ENCODE results near the gene PIK3CD.
"Not testable (repeated sequence)": the region's sequence is repeated elsewhere in the genome, so short reads cannot be mapped to it uniquely, and the experiment has no call there.

PIK3CD gene

DNA sequence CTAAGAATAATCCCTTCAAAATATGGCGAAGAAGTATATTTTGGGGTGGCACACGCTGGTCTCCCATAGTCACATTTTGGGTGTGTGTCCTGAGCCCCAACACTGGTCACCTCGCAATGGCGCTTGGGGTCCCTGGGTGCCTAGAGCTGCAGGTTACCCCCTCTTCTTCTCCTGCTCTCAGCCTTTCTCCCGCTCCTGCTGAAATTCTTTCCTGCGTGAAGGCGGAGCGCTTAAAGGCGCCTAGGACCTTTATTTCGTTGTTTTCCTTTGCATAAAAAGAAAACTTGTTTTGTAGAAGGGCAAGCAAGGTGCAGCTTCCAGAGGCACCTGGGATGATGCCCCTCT is 339 bp upstream of the PIK3CD start:
- DNase-seq (ENCODE audit: low read depth, low spot score) = no peak
- peak overlapping the region; percentile 59 for H3K4me3 ChIP-seq (ENCODE audit: low read length)

DNA sequence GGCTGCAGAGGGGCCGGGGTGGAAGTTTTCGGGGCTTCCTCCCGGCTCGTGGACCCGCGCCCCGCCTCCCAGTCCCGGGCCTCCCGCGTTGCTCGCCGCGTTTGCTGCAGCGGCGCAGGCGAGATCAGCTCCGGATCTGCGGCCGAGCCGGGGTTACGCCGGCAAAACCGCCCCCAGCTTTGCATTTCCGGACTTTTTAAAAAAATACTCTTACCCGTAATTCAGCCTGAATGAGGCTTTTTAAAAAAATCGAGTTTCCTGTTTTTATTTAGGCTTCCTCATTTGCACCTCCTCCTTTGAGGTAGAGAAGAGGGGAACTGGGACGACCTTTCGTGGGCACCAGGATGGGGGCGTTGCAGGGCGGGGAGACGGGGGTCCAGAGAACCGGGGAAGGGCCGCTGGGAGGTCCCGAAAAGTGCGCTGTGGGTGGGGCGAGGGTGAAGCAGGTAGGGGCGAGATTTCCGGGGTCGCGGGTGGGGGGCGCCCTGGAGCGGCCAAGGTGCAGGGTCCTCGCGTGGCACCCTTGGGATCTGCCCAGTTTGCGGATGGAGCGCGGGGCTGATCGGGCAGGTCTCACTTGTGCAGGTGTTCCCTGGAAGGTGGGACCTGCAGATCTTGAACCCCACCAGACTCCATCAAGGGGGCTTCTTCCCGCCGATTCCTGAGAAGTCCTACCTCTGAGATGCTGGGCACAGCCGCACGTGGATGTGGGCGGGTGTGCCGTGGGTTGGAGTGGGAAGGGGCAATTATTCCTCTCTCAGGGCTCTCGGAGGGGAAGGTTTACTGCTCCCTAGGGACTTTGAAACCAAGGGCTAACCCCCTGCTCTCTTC is 1.1 kb downstream of the PIK3CD start:
- DNase-seq (ENCODE audit: low read depth, low spot score) = peak; percentile 46
- H3K4me3 ChIP-seq (ENCODE audit: low read length) = peak overlapping the region; percentile 59

DNA sequence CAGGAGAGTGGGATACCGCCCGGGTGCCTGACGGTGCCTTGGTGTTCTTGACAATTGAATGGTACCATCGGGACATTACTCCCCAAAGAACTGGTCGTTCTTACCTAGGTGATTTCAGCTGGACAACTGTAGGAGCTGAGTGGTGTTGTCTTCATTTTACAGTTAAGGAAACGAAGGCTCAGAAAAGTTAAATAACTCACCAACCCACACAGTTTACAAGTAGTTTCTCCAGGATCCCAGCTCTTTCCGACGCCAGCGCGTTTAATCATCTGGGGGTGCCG is 1.6 kb downstream of the PIK3CD start:
- no peak for DNase-seq (ENCODE audit: low read depth, low spot score)
- H3K4me3 ChIP-seq (ENCODE audit: low read length) = no peak overlapping the region

DNA sequence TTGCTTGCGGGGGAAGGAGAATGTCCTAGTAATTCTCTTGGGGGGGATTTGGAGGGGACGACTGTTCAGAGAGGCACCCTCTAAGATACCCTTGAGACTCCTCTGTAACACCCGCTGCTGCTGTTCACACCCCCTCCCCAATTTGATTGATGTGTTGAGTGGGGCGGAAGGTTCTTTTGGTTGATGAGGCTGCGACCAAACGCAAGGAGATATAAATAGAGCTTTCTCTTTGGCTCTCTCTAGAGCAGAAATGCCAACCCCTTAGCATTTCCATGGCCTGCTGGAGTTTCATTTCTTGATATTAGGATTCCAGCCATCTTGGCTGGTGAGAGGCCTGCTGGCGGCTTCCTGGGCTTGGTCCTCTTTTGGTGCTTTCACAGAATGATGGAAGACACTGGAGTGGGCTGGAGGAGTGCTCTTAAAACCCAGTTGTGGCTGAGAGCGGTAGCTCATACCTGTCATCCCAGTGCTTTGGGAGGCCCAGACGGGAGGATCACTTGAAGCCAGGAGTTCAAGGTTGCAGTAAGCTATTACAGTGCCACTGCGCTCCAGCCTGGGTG is 2.0 kb downstream of the PIK3CD start:
- H3K4me3 ChIP-seq (ENCODE audit: low read length) = no peak overlapping the region
- no peak for DNase-seq (ENCODE audit: low read depth, low spot score)

DNA sequence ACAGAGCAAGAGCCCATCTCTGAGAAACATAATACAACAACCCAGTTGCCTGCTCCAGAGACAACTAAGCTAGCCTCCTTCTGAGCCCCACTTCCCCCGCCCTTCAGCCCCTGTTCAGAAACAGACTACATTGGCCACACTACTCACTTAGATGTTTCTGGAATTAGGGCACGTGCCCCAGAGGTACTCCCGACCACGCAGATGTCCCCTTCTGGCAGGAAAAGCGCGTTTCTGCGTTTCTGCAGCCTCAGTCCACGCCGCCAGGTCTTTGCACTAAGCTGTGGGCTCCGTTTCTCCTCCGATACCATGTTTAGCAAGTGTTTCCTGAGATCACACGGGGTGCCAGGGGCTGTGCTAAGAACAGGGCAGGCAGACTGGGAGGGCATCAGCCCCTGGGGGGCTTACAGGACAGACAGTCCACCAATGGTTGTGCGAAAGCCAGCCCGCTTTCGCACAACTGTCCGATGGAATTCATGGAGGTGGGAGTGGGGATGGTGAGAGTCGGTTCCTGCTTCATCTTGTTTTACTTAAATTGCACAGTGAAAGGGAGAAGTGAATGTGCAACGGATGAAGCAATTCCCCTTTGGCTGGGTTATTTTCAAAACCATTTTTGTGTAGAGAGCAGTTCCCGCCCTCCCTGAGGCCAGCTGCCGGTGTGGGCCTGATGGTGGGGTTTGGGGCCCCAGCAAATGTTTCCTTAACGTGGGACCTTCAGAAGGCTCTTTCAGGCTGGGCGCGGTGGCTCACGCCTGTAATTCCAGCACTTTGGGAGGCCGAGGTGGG is 2.7 kb downstream of the PIK3CD start:
- no peak overlapping the region for H3K4me3 ChIP-seq (ENCODE audit: low read length)
- DNase-seq (ENCODE audit: low read depth, low spot score) = no peak

DNA sequence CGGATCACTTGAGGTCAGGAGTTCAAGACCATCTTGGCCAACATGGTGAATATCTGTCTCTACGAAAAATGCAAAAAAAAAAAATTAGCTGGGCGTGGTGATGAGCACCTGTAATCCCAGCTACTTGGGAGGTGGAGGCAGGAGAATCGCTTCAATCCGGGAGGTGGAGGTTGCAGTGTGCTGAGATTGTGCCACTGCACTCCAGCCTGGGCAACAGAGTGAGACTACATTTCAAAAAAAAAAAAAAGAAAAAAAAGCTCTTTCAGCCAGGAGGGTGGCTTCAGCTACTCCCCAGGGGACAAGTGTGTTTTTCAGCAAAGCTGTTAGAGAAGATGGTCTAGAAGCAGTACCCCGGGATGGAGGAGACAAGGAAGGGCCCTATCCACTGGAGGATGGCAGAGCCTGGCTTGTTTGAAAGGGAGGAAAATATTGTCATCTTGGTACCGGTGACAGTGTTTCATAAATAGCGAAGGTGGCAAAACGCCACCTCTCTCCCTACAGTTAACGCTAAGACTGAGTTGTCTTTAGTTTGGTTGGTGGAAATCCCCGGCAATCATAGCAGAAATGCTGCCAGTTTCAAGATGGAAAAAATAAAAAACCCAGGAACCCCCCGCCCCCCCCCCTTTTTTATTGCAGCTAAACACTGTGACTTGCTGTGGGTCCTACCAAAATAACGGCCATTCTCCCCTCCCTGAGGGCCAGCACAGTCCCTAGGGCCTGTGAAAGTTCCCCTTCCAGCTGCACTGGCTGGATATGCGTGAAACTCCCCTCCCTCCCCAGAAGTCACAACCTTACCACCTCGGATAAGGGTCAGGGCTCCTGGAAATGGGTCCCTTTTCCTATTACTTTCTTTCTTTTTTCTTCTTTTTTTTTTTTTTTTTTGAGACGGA is 3.5 kb downstream of the PIK3CD start:
- H3K4me3 ChIP-seq (ENCODE audit: low read length) = no peak overlapping the region
- DNase-seq (ENCODE audit: low read depth, low spot score) = no peak

DNA sequence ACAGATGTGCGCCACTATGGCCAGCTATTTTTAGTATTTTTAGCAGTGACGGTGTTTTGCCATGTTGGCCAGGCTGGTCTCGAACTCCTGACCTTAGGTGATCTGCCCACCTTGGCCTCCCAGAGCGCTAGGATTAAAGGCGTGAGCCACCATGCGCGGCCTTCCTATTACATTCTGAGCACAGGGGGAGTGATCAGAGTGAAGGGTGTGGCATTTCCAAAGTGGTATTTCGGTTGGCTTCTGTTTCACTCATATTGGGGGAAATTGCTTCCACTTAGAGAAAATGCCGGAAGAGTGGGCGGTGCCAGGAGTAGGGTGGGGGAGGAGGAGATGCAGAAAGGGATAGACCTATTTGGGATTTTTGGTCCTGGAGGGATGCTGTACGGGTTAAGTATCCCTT is 4.3 kb downstream of the PIK3CD start:
- no peak for DNase-seq (ENCODE audit: low read depth, low spot score)
- no peak overlapping the region for H3K4me3 ChIP-seq (ENCODE audit: low read length)

DNA sequence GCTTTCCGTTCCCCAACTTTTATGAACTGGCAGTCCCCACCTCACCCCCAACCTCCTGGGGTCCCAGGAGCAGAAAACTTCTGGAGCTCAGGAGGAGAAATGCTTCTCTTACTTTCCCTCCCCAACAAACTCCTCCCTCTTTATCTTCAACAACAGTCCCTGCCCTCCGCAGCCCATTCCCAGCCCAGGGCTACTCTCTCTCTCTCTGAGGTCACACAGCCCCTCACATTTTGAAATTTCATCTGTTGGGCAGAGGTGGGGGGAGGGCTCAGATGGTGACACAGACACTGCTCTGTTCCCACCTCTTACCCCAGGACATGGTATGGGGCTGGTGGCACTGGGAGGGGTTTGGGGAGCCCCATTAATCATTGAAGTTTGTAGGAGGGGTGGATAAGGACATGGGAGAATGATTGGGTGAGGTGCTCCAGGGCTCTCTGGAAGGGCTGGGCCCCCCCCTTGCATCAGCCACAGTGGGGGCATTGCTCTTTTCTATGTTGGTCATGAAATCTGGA is 6.0 kb downstream of the PIK3CD start:
- no peak for DNase-seq (ENCODE audit: low read depth, low spot score)
- no peak overlapping the region for H3K4me3 ChIP-seq (ENCODE audit: low read length)

DNA sequence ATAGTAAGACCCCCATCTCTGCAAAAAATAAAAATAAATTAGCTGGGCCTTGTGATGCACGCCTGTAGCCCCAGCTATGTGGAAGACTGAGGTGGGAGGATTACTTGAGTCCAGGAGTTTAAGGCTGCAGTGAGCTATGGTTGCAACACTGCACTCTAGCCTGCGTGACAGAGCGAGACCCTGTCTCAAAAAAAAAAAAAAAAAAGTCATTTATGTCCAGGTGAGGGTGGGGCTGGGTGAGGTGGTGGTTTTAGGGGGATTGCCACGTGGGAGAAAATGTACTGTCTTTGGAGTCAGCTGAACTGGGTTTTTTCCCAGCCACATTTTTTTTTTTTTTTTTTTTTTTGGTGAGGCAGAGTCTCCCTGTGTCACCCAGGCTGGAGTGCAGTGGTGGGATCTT is 6.7 kb downstream of the PIK3CD start:
- no peak for DNase-seq (ENCODE audit: low read depth, low spot score)
- no peak overlapping the region for H3K4me3 ChIP-seq (ENCODE audit: low read length)

DNA sequence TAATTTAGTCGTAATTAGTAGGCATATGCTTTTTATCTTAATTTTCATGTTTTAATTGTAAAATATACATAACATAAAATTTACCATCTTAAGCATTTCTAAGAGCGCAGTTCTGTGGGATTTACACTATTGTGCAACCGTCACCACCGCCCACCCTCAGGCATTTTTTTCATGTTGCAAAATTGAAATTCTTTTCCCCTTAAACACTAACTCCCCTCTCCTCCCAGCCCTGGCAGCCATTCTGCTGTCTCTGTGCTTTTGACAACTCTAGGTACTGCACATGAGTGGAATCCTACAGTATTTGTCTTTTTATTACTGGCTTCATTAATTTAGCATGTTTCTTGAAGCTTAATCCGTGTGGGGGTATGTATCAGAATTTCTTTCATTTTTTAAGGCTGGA is 7.8 kb downstream of the PIK3CD start:
- no peak for DNase-seq (ENCODE audit: low read depth, low spot score)
- H3K4me3 ChIP-seq (ENCODE audit: low read length) = no peak overlapping the region

DNA sequence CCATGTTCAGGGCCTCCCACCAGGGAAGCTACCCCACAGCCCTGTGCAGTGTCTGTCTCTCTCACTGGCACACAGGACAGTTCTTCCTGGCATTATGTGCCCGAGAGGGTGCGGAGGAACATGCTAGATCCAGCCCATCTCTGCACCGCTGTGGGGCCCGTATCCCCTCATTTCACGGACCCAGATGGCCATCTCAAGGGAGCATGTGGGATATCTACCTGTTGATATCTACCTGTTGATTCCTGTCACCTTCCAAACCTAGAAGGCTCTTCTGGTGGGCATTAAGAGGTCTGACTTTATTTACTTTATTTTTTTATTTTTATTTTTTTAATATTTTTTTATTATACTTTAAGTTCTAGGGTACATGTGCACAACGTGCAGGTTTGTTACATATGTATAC is 11.7 kb downstream of the PIK3CD start:
- H3K4me3 ChIP-seq (ENCODE audit: low read length) = no peak overlapping the region
- DNase-seq (ENCODE audit: low read depth, low spot score) = no peak

DNA sequence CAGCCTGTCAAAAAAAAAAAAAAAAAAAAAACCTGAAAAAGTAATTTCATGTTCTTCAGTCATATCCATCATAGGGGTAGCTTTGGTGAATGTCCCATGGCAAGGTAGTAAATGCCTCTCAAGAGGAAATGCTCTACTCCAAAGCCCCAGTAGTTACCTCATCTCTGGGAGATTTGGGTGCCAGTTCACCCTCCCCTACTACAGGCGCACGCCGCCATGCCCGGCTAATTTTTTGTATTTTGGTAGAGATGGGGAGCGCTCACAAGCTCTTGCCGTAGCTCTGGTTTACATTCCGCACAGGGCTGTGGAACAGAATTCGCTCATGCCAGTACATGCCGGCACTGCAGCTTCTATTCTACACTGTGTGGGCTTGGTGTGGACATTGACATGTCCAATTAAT is 13.7 kb downstream of the PIK3CD start:
- no peak for DNase-seq (ENCODE audit: low read depth, low spot score)
- H3K4me3 ChIP-seq (ENCODE audit: low read length) = no peak overlapping the region

DNA sequence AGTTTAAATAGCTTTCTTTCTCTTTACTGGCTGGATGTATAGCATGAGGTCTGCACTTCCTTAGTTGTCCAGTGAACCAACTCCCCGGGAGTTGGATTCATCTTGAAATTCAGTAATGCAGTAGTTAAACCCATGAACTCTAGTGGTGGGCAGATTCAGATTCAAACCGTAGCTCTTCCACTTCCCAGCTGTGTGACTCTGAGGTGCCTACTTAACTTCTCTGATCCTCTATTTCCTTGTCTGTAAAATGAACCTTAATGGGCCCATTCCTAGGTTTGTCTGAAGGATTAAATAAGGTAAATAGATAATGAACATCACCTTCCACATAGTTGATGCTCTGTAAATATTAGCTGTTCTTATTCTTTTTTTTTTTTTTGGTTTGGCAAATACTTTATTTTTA is 16.5 kb downstream of the PIK3CD start:
- no peak overlapping the region for H3K4me3 ChIP-seq (ENCODE audit: low read length)
- DNase-seq (ENCODE audit: low read depth, low spot score) = no peak

DNA sequence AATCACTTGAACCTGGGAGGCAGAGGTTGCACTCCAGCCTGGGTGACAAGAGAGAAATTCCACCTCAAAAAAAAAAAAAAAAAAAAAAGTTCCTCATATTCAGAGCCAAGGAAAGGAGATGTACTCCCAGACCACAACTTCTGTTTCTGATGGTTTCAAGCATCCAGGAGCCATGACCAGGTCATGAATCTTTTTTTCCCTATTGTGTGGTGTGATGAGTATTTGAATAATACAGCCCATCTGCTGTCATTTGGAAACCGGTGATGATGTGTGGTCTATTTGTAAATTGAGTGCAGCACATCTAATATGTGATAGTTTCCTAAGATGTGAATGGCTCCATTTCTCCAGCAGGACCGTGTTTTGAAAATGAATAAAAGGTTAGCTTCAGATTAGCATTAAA is 18.6 kb downstream of the PIK3CD start:
- H3K4me3 ChIP-seq (ENCODE audit: low read length) = no peak overlapping the region
- DNase-seq (ENCODE audit: low read depth, low spot score) = no peak

DNA sequence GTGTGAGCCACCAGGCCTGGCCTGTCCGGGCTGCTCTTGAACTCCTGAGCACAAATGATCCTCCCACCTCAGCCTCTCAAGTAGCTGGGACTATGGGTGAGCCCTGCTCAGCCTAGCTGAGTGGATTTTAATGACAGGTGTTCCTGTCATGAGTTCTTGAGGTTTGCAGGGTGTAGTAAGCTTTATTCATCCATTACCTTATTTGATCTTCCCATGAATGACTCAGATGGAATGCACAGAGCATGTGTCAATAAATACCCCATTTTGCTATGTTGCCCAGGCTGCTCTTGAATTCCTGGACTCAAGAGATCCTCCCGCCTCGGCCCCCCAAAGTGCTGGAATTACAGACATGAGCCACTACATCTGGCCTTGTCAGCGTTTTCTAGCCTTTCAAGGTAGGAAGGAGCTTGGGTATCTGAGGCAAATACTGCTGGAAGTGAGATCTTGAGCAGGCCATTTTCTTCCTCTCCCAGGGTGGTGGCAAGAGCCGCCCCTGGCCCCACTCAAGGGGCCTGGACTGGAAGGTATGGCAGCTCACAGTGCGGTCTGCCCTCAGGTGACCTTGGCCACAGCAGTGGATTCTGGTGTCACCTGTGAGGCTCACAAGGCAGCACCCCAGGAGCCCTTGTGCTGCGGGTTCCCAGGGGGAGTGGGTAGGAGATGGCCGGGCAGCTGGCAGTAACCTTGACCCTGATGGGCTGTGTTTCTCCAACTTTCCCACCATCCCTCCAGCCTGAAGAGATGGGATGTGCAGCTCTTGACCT is 20.0 kb downstream of the PIK3CD start:
- no peak for DNase-seq (ENCODE audit: low read depth, low spot score)
- H3K4me3 ChIP-seq (ENCODE audit: low read length) = no peak overlapping the region

DNA sequence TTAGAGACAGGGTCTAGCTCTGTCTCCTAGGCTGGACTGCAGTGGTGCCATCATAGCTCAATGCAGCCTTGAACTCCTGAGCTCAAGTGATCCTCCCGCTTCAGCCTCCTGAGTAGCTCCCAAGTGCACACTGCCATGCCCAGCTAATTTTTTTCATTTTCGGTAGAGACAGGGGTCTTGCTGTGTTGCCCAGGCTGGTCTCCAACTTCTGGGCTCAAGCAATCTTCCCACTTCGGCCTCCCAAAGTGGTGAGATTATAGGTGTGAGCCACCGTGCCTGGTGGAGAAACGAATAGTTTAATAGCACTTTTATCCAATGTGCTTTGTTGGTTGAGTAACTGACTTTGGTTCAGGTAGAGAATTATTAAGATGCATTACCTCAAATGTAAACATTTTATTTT is 20.9 kb downstream of the PIK3CD start:
- no peak overlapping the region for H3K4me3 ChIP-seq (ENCODE audit: low read length)
- no peak for DNase-seq (ENCODE audit: low read depth, low spot score)

DNA sequence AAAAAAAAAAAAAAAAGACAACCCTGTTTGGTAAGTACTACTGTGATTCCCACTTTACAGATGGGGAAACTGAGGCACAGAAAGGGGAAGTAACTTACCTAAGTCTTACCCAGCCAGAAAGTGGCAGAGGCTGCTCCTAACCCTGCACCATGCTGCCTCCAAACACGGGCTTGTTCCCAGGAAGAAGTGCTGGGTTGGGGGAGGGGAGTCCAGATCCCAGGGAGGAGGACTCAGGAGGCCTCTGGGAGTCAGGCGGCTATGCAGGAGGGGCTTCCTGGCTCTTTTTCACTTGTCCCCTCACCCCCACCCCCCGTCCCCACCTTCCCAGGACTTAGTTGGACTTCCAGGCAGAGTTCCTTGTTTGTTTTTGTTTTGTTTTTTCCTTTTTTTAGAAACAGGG is 23.9 kb downstream of the PIK3CD start:
- no peak for DNase-seq (ENCODE audit: low read depth, low spot score)
- no peak overlapping the region for H3K4me3 ChIP-seq (ENCODE audit: low read length)

DNA sequence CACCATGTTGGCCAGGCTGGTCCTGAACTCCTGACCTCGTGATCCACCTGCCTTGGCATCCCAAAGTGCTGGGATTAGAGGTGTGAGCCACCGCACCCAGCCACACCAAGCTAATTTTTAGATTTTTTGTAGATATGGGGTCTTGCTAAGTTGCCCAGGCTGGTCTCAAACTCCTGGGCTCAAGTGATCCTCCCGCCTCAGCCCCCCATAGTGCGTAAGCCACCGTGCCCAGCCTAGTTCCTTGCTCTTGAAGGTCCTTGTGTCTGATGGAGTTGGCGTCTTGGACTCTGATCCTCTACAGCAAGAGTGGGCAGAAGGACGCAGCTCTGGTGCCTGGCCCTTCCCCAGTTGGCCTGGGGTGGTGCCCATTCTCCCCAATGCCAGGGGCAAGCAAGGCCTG is 24.6 kb downstream of the PIK3CD start:
- H3K4me3 ChIP-seq (ENCODE audit: low read length); DNase-seq (ENCODE audit: low read depth, low spot score): not testable (repeated sequence)

DNA sequence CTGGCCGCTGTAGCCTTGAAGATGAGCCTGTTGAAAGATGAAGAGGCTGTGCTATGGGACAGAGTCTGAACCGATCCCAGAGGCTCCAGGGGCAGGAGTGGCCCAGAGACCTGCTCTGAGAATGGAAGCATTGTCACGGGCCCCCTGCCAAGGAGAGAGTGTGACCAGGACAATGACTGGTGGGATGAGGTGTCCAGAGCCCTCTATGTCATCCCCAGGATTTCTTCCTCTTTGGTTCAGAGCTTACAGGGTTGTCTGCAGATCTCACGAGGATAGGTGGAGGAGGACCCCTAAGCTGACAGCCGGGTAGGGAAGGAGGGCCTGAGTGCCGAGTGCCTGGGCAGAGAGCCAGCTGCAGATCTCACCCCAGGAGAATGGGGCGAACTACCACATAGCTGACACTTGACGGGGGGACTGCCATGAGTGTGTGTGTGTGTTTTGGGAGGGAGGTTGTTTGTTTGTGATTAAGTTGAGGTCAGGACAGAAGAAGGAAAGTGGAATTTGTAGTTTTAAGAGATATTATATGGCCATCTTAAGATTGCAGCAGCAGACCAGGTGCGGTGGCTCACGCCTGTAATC is 25.4 kb downstream of the PIK3CD start:
- H3K4me3 ChIP-seq (ENCODE audit: low read length) = no peak overlapping the region
- DNase-seq (ENCODE audit: low read depth, low spot score) = no peak

Measured in Jurkat, Clone E6-1 (cell line).